Fibroblast of lung (primary cell): Measurements from ENCODE around the gene DNM3.

Source experiments
- EZH2 ChIP-seq: IDR thresholded peaks from 2 replicates; pipeline ENCODE4 v1.5.1; 2012; ENCODE audit warnings: low read length, control low read depth, mild to moderate bottlenecking; ENCODE audit errors: missing control alignments
- TF ChIP-seq, protein P1 (sequence below), 2 donors: IDR thresholded peaks in 1 of 2; conservative IDR thresholded peaks in 1 of 2; 1 replicate in 1 of 2; 2 replicates in 1 of 2; pipeline ENCODE4 v1.5.1; 2011 to 2012; ENCODE audit warnings: low read length in 2 of 2, control low read depth in 1 of 2, inconsistent platforms in 1 of 2, low read depth in 1 of 2, mild to moderate bottlenecking in 1 of 2

GRCh38 chr1:172382990-172383389 lies 541.7 kb downstream of the DNM3 start:
- TF ChIP-seq, protein P1, sequence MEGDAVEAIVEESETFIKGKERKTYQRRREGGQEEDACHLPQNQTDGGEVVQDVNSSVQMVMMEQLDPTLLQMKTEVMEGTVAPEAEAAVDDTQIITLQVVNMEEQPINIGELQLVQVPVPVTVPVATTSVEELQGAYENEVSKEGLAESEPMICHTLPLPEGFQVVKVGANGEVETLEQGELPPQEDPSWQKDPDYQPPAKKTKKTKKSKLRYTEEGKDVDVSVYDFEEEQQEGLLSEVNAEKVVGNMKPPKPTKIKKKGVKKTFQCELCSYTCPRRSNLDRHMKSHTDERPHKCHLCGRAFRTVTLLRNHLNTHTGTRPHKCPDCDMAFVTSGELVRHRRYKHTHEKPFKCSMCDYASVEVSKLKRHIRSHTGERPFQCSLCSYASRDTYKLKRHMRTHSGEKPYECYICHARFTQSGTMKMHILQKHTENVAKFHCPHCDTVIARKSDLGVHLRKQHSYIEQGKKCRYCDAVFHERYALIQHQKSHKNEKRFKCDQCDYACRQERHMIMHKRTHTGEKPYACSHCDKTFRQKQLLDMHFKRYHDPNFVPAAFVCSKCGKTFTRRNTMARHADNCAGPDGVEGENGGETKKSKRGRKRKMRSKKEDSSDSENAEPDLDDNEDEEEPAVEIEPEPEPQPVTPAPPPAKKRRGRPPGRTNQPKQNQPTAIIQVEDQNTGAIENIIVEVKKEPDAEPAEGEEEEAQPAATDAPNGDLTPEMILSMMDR (conservative IDR thresholded peaks at IDR 0.05 in 1 of 2, IDR thresholded peaks at IDR 0.05 in 1 of 2; ENCODE audit: low read depth in 1 of 2, low read length in 2 of 2), result no peak
- TF ChIP-seq EZH2, result no peak
